Measurements from ENCODE around the gene AK1.
A peak's percentile ranks its signal among the peaks of the same experiment; 100 is the strongest.

The AK1 gene

DNA sequence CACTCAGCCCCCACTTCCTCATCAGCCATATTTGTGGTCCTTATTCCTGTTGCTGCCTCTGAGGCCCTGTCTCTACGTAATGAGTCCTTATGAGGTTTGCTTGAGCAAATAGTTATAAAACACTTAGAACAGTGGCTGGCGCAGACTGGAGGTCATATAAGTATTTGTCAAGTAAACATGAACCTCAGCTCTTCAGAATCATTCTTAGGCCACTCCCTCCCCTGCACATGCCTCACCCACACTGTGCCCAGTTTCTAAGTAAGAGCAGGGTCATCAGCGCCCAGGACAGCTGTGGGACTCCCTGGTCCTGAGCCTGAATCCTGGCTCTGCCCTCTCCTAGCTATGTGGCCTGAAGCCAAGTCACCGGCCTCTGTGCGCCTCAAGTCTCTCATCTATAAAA is 35.4 kb upstream of the AK1 start:
- Histone ChIP-seq H3F3A (ENCODE audit: low read depth) (no peaks in the 10 kb centered on the region), H3K4me3 (ENCODE audit: low read length, poor library complexity, severe bottlenecking) (no peak overlapping the region), H3K9ac (ENCODE audit: low read depth, low read length, poor library complexity, severe bottlenecking) (no peak overlapping the region), H3K27me3 (ENCODE audit: insufficient read depth, low read length, poor library complexity, severe bottlenecking) (no peaks in the 10 kb centered on the region), H2AFZ (ENCODE audit: low read length) (no peak overlapping the region), H4K20me1 (ENCODE audit: insufficient read depth, low read length, poor library complexity, severe bottlenecking) (no peaks in the 10 kb centered on the region), H3K79me2 (ENCODE audit: insufficient read depth, low read length) (no peaks in the 10 kb centered on the region), H3K9me2 (replicated peaks; ENCODE audit: low read depth, low read length) (no peaks in the 10 kb centered on the region), H3K9me3 (ENCODE audit: insufficient read depth, low read depth, low read length) (no peaks in the 10 kb centered on the region), H3K4me2 (ENCODE audit: low read depth, low read length, poor library complexity, severe bottlenecking) (no peak overlapping the region), H3K4me1 (ENCODE audit: insufficient read depth, low read length, poor library complexity, severe bottlenecking) (peaks cover 24% of the 10 kb centered on the region), H3K36me3 (ENCODE audit: insufficient read depth, low read length) (no peaks in the 10 kb centered on the region)
- TF ChIP-seq EZH2phosphoT487 (IDR thresholded peaks at IDR 0.05; ENCODE audit: borderline replicate concordance) = no peak
- TF ChIP-seq, protein P1, sequence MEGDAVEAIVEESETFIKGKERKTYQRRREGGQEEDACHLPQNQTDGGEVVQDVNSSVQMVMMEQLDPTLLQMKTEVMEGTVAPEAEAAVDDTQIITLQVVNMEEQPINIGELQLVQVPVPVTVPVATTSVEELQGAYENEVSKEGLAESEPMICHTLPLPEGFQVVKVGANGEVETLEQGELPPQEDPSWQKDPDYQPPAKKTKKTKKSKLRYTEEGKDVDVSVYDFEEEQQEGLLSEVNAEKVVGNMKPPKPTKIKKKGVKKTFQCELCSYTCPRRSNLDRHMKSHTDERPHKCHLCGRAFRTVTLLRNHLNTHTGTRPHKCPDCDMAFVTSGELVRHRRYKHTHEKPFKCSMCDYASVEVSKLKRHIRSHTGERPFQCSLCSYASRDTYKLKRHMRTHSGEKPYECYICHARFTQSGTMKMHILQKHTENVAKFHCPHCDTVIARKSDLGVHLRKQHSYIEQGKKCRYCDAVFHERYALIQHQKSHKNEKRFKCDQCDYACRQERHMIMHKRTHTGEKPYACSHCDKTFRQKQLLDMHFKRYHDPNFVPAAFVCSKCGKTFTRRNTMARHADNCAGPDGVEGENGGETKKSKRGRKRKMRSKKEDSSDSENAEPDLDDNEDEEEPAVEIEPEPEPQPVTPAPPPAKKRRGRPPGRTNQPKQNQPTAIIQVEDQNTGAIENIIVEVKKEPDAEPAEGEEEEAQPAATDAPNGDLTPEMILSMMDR (conservative IDR thresholded peaks at IDR 0.05; ENCODE audit: low read length) = no peak

DNA sequence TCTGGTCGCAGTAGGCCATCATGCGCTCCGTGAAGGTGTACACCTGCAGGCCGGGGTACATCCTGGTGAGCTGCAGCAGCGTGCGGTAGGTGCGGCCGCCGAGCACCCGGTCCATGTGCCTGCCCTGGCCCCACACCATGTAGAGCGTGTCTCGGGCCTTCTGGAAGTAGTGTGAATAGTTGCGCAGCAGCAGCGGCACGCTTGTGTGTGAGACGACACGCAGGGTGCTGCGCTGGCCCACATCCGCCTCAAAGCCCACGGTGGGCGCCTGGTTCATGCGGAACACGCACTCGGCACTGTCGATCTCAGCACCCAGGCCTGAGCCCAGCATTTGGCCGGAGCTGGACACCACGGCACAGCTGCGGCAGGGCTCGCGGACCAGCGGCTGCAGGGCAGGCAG is 34.8 kb upstream of the AK1 start:
- TF ChIP-seq, protein P1 (conservative IDR thresholded peaks at IDR 0.05; ENCODE audit: low read length) = no peak
- TF ChIP-seq EZH2phosphoT487 (IDR thresholded peaks at IDR 0.05; ENCODE audit: borderline replicate concordance) = no peak
- Histone ChIP-seq H3K4me3 (ENCODE audit: low read length, poor library complexity, severe bottlenecking) (no peak overlapping the region), H3K79me2 (ENCODE audit: insufficient read depth, low read length) (no peaks in the 10 kb centered on the region), H3F3A (ENCODE audit: low read depth) (no peaks in the 10 kb centered on the region), H3K27me3 (ENCODE audit: insufficient read depth, low read length, poor library complexity, severe bottlenecking) (no peaks in the 10 kb centered on the region), H3K9ac (ENCODE audit: low read depth, low read length, poor library complexity, severe bottlenecking) (no peak overlapping the region), H2AFZ (ENCODE audit: low read length) (no peak overlapping the region), H4K20me1 (ENCODE audit: insufficient read depth, low read length, poor library complexity, severe bottlenecking) (no peaks in the 10 kb centered on the region), H3K9me3 (ENCODE audit: insufficient read depth, low read depth, low read length) (no peaks in the 10 kb centered on the region), H3K4me2 (ENCODE audit: low read depth, low read length, poor library complexity, severe bottlenecking) (no peak overlapping the region), H3K4me1 (ENCODE audit: insufficient read depth, low read length, poor library complexity, severe bottlenecking) (peaks cover 18% of the 10 kb centered on the region), H3K9me2 (replicated peaks; ENCODE audit: low read depth, low read length) (no peaks in the 10 kb centered on the region), H3K36me3 (ENCODE audit: insufficient read depth, low read length) (no peaks in the 10 kb centered on the region)

DNA sequence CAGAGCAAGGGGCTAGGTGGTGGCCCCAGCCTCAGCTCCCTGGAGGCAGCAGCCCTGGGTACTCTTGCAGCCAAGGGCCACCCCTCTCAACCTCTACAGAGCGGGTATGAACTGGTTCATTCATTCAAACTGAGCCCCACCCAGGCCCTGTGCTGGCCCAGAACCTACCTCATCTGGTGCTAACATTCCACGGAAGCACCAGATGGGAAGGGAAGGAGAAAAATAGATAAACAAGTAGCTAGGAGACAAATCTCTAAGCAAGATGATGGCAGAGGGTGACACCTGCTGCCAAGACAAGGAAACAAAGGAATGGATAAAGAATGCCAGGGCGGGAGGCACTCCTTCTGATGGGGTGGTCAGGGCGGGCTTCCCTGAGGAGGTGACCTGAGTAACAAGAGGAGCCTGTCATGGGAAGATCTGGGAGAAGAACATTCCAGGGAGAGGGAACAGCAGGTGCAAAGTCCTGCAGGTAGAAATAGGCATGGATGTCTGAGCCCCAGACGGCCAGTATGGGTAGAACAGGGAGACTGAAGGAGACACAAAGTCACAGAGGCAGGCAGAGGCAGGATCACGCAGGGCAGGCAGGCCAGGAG is 33.2 kb upstream of the AK1 start:
- Histone ChIP-seq H3K9ac (ENCODE audit: low read depth, low read length, poor library complexity, severe bottlenecking) (no peak overlapping the region), H3K4me3 (ENCODE audit: low read length, poor library complexity, severe bottlenecking) (no peak overlapping the region)

More for the DNA sequence above, 33.2 kb upstream of the AK1 start:
- Histone ChIP-seq H3F3A (ENCODE audit: low read depth) (no peaks in the 10 kb centered on the region), H3K9me3 (ENCODE audit: insufficient read depth, low read depth, low read length) (no peaks in the 10 kb centered on the region), H3K27me3 (ENCODE audit: insufficient read depth, low read length, poor library complexity, severe bottlenecking) (no peaks in the 10 kb centered on the region), H3K4me1 (ENCODE audit: insufficient read depth, low read length, poor library complexity, severe bottlenecking) (peaks cover 21% of the 10 kb centered on the region), H3K79me2 (ENCODE audit: insufficient read depth, low read length) (no peaks in the 10 kb centered on the region), H3K4me2 (ENCODE audit: low read depth, low read length, poor library complexity, severe bottlenecking) (no peak overlapping the region), H3K9me2 (replicated peaks; ENCODE audit: low read depth, low read length) (no peaks in the 10 kb centered on the region), H2AFZ (ENCODE audit: low read length) (no peak overlapping the region), H4K20me1 (ENCODE audit: insufficient read depth, low read length, poor library complexity, severe bottlenecking) (no peaks in the 10 kb centered on the region), H3K36me3 (ENCODE audit: insufficient read depth, low read length) (no peaks in the 10 kb centered on the region)
- TF ChIP-seq, protein P1 (conservative IDR thresholded peaks at IDR 0.05; ENCODE audit: low read length) = peak; percentile 63
- TF ChIP-seq EZH2phosphoT487 (IDR thresholded peaks at IDR 0.05; ENCODE audit: borderline replicate concordance) = no peak

Data from Loucy (cell line).